Esophagus squamous epithelium (tissue), 4 donors: Measurements from ENCODE around the gene PFDN5.

Experiments used
- POLR2A ChIP-seq, 4 donors: fragments of 450-650 bp; IDR thresholded peaks; one replicate each; pipeline ENCODE4 v1.6.1; 2017; ENCODE audit warnings: antibody characterized with exemption in 4 of 4, mild to moderate bottlenecking in 4 of 4, moderate library complexity in 3 of 4
- TF ChIP-seq, protein P1 (sequence below), 6 experiments: fragments of 450-650 bp in 4 of 6; fragments of 200-600 bp in 2 of 6; sonication (generic) in 2 of 6; IDR thresholded peaks; one replicate each; pipeline ENCODE4 v1.5.1; 2016 to 2019; ENCODE audit warnings: antibody characterized with exemption in 6 of 6, mild to moderate bottlenecking in 4 of 6, moderate library complexity in 4 of 6

DNA sequence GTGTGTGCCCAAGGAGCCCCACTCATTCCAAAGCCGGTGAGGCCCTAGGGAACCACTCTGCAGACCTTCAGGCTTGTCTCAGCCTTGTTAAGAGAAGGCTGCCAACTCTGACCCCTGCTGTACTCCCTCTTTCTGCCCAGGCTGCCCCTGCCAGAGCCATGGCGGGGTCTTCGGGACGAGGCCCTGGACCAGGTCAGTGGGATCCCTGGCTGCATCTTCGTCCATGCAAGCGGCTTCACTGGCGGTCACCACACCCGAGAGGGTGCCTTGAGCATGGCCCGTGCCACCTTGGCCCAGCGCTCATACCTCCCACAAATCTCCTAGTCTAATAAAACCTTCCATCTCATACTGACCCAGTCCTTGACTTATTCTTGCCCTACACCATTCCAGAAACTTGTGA, 11.5 kb downstream of the PFDN5 start:
- TF ChIP-seq POLR2A (IDR thresholded peaks at IDR 0.05), result no peak
- TF ChIP-seq, protein P1, sequence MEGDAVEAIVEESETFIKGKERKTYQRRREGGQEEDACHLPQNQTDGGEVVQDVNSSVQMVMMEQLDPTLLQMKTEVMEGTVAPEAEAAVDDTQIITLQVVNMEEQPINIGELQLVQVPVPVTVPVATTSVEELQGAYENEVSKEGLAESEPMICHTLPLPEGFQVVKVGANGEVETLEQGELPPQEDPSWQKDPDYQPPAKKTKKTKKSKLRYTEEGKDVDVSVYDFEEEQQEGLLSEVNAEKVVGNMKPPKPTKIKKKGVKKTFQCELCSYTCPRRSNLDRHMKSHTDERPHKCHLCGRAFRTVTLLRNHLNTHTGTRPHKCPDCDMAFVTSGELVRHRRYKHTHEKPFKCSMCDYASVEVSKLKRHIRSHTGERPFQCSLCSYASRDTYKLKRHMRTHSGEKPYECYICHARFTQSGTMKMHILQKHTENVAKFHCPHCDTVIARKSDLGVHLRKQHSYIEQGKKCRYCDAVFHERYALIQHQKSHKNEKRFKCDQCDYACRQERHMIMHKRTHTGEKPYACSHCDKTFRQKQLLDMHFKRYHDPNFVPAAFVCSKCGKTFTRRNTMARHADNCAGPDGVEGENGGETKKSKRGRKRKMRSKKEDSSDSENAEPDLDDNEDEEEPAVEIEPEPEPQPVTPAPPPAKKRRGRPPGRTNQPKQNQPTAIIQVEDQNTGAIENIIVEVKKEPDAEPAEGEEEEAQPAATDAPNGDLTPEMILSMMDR (IDR thresholded peaks at IDR 0.05), result no peak
